OCI-LY7 (cell line): ENCODE results near the gene KCND3.

Experiments
- CTCF ChIP-seq: fragments of 200-600 bp; sonication (generic); conservative IDR thresholded peaks from 2 replicates; pipeline ENCODE4 v1.5.1; 2014; ENCODE audit warnings: mild to moderate bottlenecking, antibody characterized with exemption, low read length, moderate library complexity, mixed read lengths
- EZH2phosphoT487 ChIP-seq: fragments of 200-600 bp; sonication (generic); IDR thresholded peaks from 2 replicates; pipeline ENCODE4 v1.6.1; 2018; ENCODE audit warnings: low read depth, borderline replicate concordance, mild to moderate bottlenecking, mixed run types, antibody characterized with exemption, low read length, moderate library complexity, mixed read lengths

- TF ChIP-seq CTCF, result no peak
- TF ChIP-seq EZH2phosphoT487, result no peak
These were observed 137.9 kb downstream of the KCND3 start for GRCh38 chr1:111851552-111851951.
